ENCODE results near the gene CBX1. TPM values are rescaled to one million over a fixed set of nuclear protein-coding genes. Genes with fewer than 3 reads are reported as not detected.
A peak's percentile ranks its signal among the peaks of the same experiment; 100 is the strongest.

Gene CBX1
- total and polyA plus RNA-seq, 10 of the 15 experiments (the other 5 are each of a cell fraction or from before 2014, with no cell fraction given), result 11.8 to 99.2 (median 43.5) TPM

GRCh38 chr17:48025040-48025903, 76.0 kb downstream of the CBX1 start (continued):
- no peak for TF ChIP-seq CUX1 (IDR thresholded peaks at IDR 0.05; ENCODE audit: insufficient replicate concordance, low read depth, low read length)
- TF ChIP-seq PAX8 (IDR thresholded peaks at IDR 0.05), result no peak
- TF ChIP-seq HDAC6 (IDR thresholded peaks at IDR 0.05; ENCODE audit: unreplicated experiment), result no peak
- no peak for TF ChIP-seq SMARCA5 (IDR thresholded peaks at IDR 0.05)
- no peak for TF ChIP-seq CEBPZ (IDR thresholded peaks at IDR 0.05; ENCODE audit: low read depth, low read length)
- no peak for TF ChIP-seq IRF5 (IDR thresholded peaks at IDR 0.05; ENCODE audit: borderline replicate concordance)
- TF ChIP-seq ZNF24 (IDR thresholded peaks at IDR 0.05), result no peak
- no peak for TF ChIP-seq CBFB (IDR thresholded peaks at IDR 0.05; ENCODE audit: low read depth)
- no peak for TF ChIP-seq ZBTB40 (IDR thresholded peaks at IDR 0.05; ENCODE audit: borderline replicate concordance)
- TF ChIP-seq SUPT20H (IDR thresholded peaks at IDR 0.05; ENCODE audit: borderline replicate concordance, control insufficient read depth, low read depth, low read length), result no peak
- no peak for TF ChIP-seq PAX5 (IDR thresholded peaks at IDR 0.05; ENCODE audit: borderline replicate concordance, low read depth, low read length)
- TF ChIP-seq FOS (IDR thresholded peaks at IDR 0.05; ENCODE audit: borderline replicate concordance, extremely low read depth, insufficient read length), result no peak
- TF ChIP-seq ZZZ3 (IDR thresholded peaks at IDR 0.05; ENCODE audit: control insufficient read depth, insufficient read length, low read depth), result no peak
- TF ChIP-seq MAX (IDR thresholded peaks at IDR 0.05; ENCODE audit: low read depth, low read length), result peak; percentile 88
